Heart left ventricle (tissue), 16 donors: ENCODE results near the gene SHC3. TPM values are rescaled to one million over a fixed set of nuclear protein-coding genes. Genes with fewer than 3 reads are reported as not detected.
A peak's percentile ranks its signal among the peaks of the same experiment; 100 is the strongest.

Experiments used
- ATAC-seq, 4 donors: fragments of 200-7000 bp; cut with Tn5 transposase; one replicate each; pipeline ENCODE4 v1.9.1; 2020 to 2022; ENCODE audit warnings: moderate library complexity in 4 of 4, mild to moderate bottlenecking in 3 of 4, moderate number of reproducible peaks in 1 of 4
- DNase-seq, 5 donors: peaks; one replicate each; pipeline ENCODE4 v3.0.0-alpha.2; 2020
- H3K27ac ChIP-seq, 12 donors: fragments of 200-600 bp; sonication (generic) in 4 of 12; one replicate each; pipeline versions ENCODE4 v1.5.0 to v1.8.0; 2016 to 2022; ENCODE audit warnings: mild to moderate bottlenecking in 2 of 12
- H3K27me3 ChIP-seq, 9 donors: fragments of 200-600 bp; sonication (generic) in 2 of 9; one replicate each; pipeline versions ENCODE4 v1.5.1 to v1.8.0; 2016 to 2022; ENCODE audit warnings: mild to moderate bottlenecking in 3 of 9
- H3K36me3 ChIP-seq, 9 donors: fragments of 200-600 bp; sonication (generic) in 2 of 9; one replicate each; pipeline versions ENCODE4 v1.5.0 to v1.8.0; 2018 to 2022; ENCODE audit warnings: mild to moderate bottlenecking in 2 of 9
- H3K4me1 ChIP-seq, 12 donors: fragments of 200-600 bp; sonication (generic) in 4 of 12; one replicate each; pipeline versions ENCODE4 v1.5.0 to v1.8.0; 2016 to 2022; ENCODE audit warnings: mild to moderate bottlenecking in 3 of 12
- H3K4me3 ChIP-seq, 12 donors: fragments of 200-600 bp; sonication (generic) in 4 of 12; one replicate each; pipeline versions ENCODE4 v1.5.0 to v1.8.0; 2017 to 2022; ENCODE audit warnings: mild to moderate bottlenecking in 9 of 12, moderate library complexity in 4 of 12
- H3K9me3 ChIP-seq, 12 donors: fragments of 200-600 bp; sonication (generic) in 4 of 12; one replicate each; pipeline versions ENCODE4 v1.5.0 to v1.8.0; 2016 to 2022; ENCODE audit warnings: mild to moderate bottlenecking in 1 of 12
- POLR2A ChIP-seq, 2 donors: fragments of 450-650 bp; IDR thresholded peaks; one replicate each; pipeline ENCODE4 v1.6.1; 2017; ENCODE audit warnings: antibody characterized with exemption in 2 of 2, mild to moderate bottlenecking in 2 of 2, moderate library complexity in 2 of 2
- WGBS, 4 donors: extraction: QIAGEN DNeasy Blood & Tissue Kit in 2 of 4; methylation state at CpG; one replicate each; pipeline versions ENCODE4 v1.1.5 to v1.1.7; 2013 to 2018; 5-methylcytosine and 5-hydroxymethylcytosine counted together
- intact Hi-C, 10 donors: fragments of 100-400 bp; cut with DNase I; formaldehyde crosslinking; loops; one replicate each; pipeline versions ENCODE4 v1.11.1 to v1.14.2; 2022
- long read RNA-seq, 3 donors: library from polyadenylated mRNA; unstranded; transcript quantifications; one replicate each; pipeline ENCODE4 v2.0.0, GENCODE V29; 2020 to 2021
- polyA plus RNA-seq, 2 donors: library from polyadenylated mRNA; stranded (reverse); fragments of 200-250 nt; gene quantifications; one replicate each; pipeline ENCODE4 v1.2.3, GENCODE V29; 2013
- total RNA-seq, 9 donors: library from RNA; depleted of rRNA in 2 of 9; stranded (reverse); fragments of >200 nt in 2 of 9; fragmentation: NEBNext Ultra II Directional in 3 of 9; extraction: Animal tissue kit (Norgen Biotek cat#: 25700) in 3 of 9; gene quantifications; one replicate each; pipeline versions ENCODE4 v1.1.0 to v1.2.4, GENCODE V29; 2016 to 2023
- TF ChIP-seq, protein P1 (sequence below), 12 donors: fragments of 200-600 bp; sonication (generic) in 4 of 12; IDR thresholded peaks; one replicate each; pipeline versions ENCODE4 v1.5.0 to v1.8.0; 2018 to 2022; ENCODE audit warnings: antibody characterized with exemption in 12 of 12, mild to moderate bottlenecking in 5 of 12
- donor health status: ischemic (EF 13 %, LVEDD 7.1; RV severe dilation, severe dysfunction).
- donor health status: healthy with polysubstance abuse.
- donor health status: DM: no; HTN: yes; CAD: no.
- donor health status: DM: no; HTN: no; CAD: no.
- donor health status: ischemic (EF 25% LVEDD 6.9; RV normal size, moderate dysfunction).
- donor health status: ischemic (EF 25% LVEDD 5.7; RV mildly dilated, moderate dysfunction).
- donor health status: healthy.
- donor health status: DM: yes; HTN: yes; CAD: no.
- donor health status: ischemic (EF 35%, LVEDD 5.7; RV mildly dilated, moderate dysfunction).
- donor health status: nonischemic (EF 11% LVEDD 7.7; RV severe dilation, severe dysfunction).
- donor health status: DM: yes; HTN: yes; CAD: no.
- donor health status: PGD.
- donor health status: ischemic (EF 29% LVEDD 5.4; RV normal size, mild dysfunction).
- donor health status: nonischemic (EF 23%, LVEDD 6.1; RV moderate dilation, normal function).

SHC3 gene, protein sequence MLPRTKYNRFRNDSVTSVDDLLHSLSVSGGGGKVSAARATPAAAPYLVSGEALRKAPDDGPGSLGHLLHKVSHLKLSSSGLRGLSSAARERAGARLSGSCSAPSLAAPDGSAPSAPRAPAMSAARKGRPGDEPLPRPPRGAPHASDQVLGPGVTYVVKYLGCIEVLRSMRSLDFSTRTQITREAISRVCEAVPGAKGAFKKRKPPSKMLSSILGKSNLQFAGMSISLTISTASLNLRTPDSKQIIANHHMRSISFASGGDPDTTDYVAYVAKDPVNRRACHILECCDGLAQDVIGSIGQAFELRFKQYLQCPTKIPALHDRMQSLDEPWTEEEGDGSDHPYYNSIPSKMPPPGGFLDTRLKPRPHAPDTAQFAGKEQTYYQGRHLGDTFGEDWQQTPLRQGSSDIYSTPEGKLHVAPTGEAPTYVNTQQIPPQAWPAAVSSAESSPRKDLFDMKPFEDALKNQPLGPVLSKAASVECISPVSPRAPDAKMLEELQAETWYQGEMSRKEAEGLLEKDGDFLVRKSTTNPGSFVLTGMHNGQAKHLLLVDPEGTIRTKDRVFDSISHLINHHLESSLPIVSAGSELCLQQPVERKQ
- total RNA-seq, result 1 to 10 TPM in 2 of 9 donors, under 1 TPM in 7; 0.20 to 4.3 (median 0.52) TPM
- under 1 TPM; 0.30 to 0.68 TPM for polyA plus RNA-seq
- long read RNA-seq, donor 1, result 0 reads
- long read RNA-seq, donor 2, partial matches to known transcripts, result 1 of 1 reads
- long read RNA-seq, donor 2, other reads (novel, unspliced or antisense), result 0 of 1 reads
- long read RNA-seq, donor 3, result 0 reads

DNA sequence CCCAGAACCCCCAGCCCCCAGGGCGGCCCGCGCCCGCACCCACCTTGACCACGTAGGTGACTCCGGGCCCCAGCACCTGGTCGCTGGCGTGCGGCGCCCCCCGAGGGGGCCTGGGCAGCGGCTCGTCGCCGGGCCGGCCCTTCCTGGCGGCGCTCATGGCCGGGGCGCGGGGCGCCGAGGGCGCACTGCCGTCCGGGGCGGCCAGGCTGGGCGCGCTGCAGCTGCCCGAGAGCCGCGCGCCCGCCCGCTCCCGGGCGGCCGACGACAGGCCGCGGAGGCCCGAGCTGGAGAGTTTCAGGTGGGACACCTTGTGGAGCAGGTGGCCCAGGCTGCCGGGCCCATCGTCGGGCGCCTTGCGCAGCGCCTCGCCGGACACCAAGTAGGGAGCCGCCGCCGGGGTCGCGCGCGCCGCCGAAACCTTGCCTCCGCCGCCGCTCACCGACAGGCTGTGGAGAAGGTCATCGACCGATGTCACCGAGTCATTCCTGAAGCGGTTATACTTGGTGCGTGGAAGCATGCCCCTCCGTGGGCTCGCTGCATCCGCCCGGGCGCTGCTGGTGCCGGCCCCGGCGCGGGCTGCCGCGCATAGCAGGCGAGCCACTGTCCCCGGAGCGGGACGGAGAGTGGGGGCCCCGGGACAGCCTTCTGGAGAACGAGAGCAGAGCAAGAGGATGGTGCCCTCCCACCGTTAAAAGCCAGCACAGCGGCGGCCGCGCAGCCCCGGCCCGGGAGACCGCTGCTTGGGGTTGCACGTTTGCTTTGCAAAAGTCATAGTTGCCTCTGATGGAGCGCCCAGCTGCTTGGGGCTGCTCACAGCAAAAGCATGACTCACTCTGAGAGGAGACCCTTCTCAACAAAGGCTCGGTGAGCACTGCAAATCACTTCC lies at the start of gene SHC3:
TSS of gene SHC3 (minus strand) at position 875 of the 886 bp plus-strand sequence. CDS start at position 517, 358 bp downstream.
- Histone ChIP-seq H3K27ac (peak within 1 kb of the TSS in 11 of 12 donors; percentile 51 to 79 (median 69)), H3K9me3 (no peaks in the 10 kb centered on the region), H3K4me1 (peaks cover 0 to 39% (median 22%) of the 10 kb centered on the region in 12 donors), H3K36me3 (no peaks in the 10 kb centered on the region), H3K27me3 (peaks cover 5 to 60% (median 36%) of the 10 kb centered on the region in 9 donors), H3K4me3 (peak within 1 kb of the TSS; percentile 27 to 62 (median 50))
- intact Hi-C loops, result loop anchor here in 2 of 10 donors (10.0 kb wide), 2 partner anchors 97 to 153 kb away; no protein-coding TSS in a partner anchor
- TF ChIP-seq POLR2A (IDR thresholded peaks at IDR 0.05), result no peak
- 2 to 9% (median 4%) methylated on average over 14 to 96 of the region's 96 CpGs for WGBS, 4 donors
- no peak for ATAC-seq
- peak in 1 of 5 donors; percentile 60 for DNase-seq

DNA sequence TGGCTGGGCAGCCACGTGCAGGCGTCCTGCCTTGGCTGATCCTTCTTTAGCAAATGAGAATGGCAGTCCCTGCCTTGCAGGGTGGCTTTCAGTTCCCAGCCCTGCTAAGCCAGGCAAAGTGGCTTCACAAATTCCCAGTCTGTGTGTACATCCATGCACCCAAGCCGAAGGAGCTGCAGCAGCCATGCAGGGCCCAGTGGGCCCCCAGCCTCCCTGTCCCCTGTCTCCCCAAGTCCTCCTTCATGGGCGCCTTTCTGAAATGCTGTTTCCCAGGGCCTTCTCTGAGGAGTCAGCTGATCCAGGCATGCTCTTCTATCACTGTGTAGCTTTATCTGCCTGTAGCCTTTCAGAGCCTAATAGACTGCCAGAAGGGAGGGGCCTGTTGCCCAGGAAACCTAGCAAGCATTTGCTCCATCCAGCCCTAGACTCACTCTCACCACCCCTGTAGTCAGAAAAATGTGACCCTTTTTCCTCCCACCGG lies 47.4 kb upstream of the SHC3 start:
- Histone ChIP-seq H3K27ac (no peak overlapping the region), H3K9me3 (peaks cover 0 to 7% (median 0%) of the 10 kb centered on the region in 12 donors), H3K27me3 (no peaks in the 10 kb centered on the region), H3K36me3 (no peaks in the 10 kb centered on the region), H3K4me1 (peaks cover 0 to 4% (median 0%) of the 10 kb centered on the region in 12 donors), H3K4me3 (no peak overlapping the region)
- 50 to 53% (median 51%) methylated on average over 5 of the region's 5 CpGs for WGBS, 4 donors
- peak; percentile 50 to 80 (median 59) for ATAC-seq
- intact Hi-C loops, result no loop called here
- no peak for DNase-seq
- TF ChIP-seq, protein P1, sequence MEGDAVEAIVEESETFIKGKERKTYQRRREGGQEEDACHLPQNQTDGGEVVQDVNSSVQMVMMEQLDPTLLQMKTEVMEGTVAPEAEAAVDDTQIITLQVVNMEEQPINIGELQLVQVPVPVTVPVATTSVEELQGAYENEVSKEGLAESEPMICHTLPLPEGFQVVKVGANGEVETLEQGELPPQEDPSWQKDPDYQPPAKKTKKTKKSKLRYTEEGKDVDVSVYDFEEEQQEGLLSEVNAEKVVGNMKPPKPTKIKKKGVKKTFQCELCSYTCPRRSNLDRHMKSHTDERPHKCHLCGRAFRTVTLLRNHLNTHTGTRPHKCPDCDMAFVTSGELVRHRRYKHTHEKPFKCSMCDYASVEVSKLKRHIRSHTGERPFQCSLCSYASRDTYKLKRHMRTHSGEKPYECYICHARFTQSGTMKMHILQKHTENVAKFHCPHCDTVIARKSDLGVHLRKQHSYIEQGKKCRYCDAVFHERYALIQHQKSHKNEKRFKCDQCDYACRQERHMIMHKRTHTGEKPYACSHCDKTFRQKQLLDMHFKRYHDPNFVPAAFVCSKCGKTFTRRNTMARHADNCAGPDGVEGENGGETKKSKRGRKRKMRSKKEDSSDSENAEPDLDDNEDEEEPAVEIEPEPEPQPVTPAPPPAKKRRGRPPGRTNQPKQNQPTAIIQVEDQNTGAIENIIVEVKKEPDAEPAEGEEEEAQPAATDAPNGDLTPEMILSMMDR (IDR thresholded peaks at IDR 0.05), result no peak
- TF ChIP-seq POLR2A (IDR thresholded peaks at IDR 0.05), result no peak

DNA sequence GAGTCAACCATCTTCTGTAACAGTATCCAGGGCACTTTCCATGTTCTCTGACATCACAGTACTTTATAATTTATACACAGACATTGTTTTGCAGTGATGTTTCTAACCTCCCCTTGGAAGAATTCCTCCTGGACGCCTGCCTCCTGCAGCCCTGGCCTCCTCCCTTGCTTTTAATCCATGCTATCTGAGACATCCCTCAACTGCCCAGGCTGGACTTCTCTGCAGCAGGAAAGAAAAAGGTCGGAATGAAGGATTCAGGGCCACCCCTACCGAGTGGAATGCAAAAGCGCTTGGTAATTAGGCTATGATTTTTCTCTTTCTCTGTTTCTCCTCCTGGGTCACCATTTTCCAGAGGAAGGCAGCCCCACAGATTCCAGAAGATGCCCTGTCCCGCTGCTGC lies 47.0 kb upstream of the SHC3 start:
- Histone ChIP-seq H3K4me3 (no peak overlapping the region), H3K27me3 (no peaks in the 10 kb centered on the region), H3K27ac (no peak overlapping the region), H3K9me3 (peaks cover 0 to 2% (median 0%) of the 10 kb centered on the region in 12 donors), H3K4me1 (peaks cover 0 to 4% (median 0%) of the 10 kb centered on the region in 12 donors), H3K36me3 (no peaks in the 10 kb centered on the region)
- ATAC-seq, result no peak
- 57 to 70% (median 68%) methylated on average over 5 of the region's 5 CpGs for WGBS, 4 donors
- TF ChIP-seq POLR2A (IDR thresholded peaks at IDR 0.05), result no peak
- TF ChIP-seq, protein P1 (IDR thresholded peaks at IDR 0.05), result no peak
- no peak for DNase-seq
- intact Hi-C loops, result no loop called here

DNA sequence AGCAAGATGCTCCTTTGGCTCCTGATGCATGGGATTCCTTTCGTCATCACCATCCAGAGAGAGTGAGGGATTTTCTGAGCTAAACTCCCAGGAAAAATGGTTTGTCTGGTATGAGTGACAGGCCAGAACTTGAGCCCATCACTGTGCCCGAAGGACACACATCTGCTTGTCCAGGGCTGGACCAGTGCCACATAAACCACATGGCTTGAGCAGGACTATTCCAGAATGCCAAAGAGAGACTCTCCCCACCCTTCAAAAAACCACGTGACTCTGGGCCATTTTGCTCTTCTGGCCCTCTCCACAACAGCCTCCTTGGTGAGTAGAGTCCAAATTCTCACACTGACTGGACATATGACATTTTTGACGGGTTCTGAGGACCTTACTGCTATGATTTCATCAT lies 46.4 kb upstream of the SHC3 start:
- DNase-seq (no peak), ATAC-seq (no peak)
- 72 to 81% (median 79%) methylated on average over 4 of the region's 4 CpGs for WGBS, 4 donors
- H3K36me3 ChIP-seq, result no peaks in the 10 kb centered on the region
- H3K4me3 ChIP-seq, result no peak overlapping the region
- peaks cover 0 to 4% (median 0%) of the 10 kb centered on the region in 12 donors for H3K4me1 ChIP-seq
- TF ChIP-seq POLR2A (IDR thresholded peaks at IDR 0.05), result no peak
- TF ChIP-seq, protein P1 (IDR thresholded peaks at IDR 0.05), result no peak
- H3K27me3 ChIP-seq, result no peaks in the 10 kb centered on the region
- intact Hi-C loops, result no loop called here
- H3K9me3 ChIP-seq, result no peaks in the 10 kb centered on the region
- no peak overlapping the region for H3K27ac ChIP-seq
